GM21447 (cell line): ENCODE measurements around the gene SGTB.
"Not testable (repeated sequence)": the region's sequence is repeated elsewhere in the genome, so short reads cannot be mapped to it uniquely, and the experiment has no call there.

Source experiments
- ATAC-seq: cut with Tn5 transposase; IDR thresholded peaks from one replicate; pipeline ENCODE4 v1.9.1; 2021; ENCODE audit not compliant: unreplicated experiment

Gene SGTB

GRCh38 chr5:65734921-65735320, 13.0 kb upstream of the SGTB start:
- ATAC-seq, result no peak

- ATAC-seq, result not testable (repeated sequence)
These were observed 12.4 kb upstream of the SGTB start for GRCh38 chr5:65734196-65734775.

- not testable (repeated sequence) for ATAC-seq
These were observed 10.1 kb upstream of the SGTB start for GRCh38 chr5:65732046-65732445.

- ATAC-seq, result no peak
These were observed 9.0 kb upstream of the SGTB start for GRCh38 chr5:65730910-65731309.

GRCh38 chr5:65728218-65728617, 6.3 kb upstream of the SGTB start:
- no peak for ATAC-seq

GRCh38 chr5:65727491-65728156, 5.7 kb upstream of the SGTB start:
- ATAC-seq, result no peak

- ATAC-seq, result peak; percentile 8
These were observed 880 bp upstream of the SGTB start for GRCh38 chr5:65722575-65723403.

GRCh38 chr5:65721050-65721719, 724 bp downstream of the SGTB start:
- peak; percentile 17 for ATAC-seq

GRCh38 chr5:65718576-65719310, 3.2 kb downstream of the SGTB start:
- no peak for ATAC-seq

- ATAC-seq, result no peak
These were observed 13.8 kb downstream of the SGTB start for GRCh38 chr5:65708145-65708544.

GRCh38 chr5:65707663-65708062, 14.2 kb downstream of the SGTB start:
- no peak for ATAC-seq

- ATAC-seq, result no peak
These were observed 17.2 kb downstream of the SGTB start for GRCh38 chr5:65704621-65705239.

GRCh38 chr5:65702036-65702435, 19.9 kb downstream of the SGTB start:
- ATAC-seq, result no peak

- ATAC-seq, result no peak
These were observed 22.6 kb downstream of the SGTB start for GRCh38 chr5:65699338-65699737.

- no peak for ATAC-seq
These were observed 25.0 kb downstream of the SGTB start for GRCh38 chr5:65696892-65697291.

GRCh38 chr5:65695896-65696295, 26.0 kb downstream of the SGTB start:
- no peak for ATAC-seq

- no peak for ATAC-seq
These were observed 26.6 kb downstream of the SGTB start for GRCh38 chr5:65695162-65695755.

GRCh38 chr5:65693121-65693520, 28.8 kb downstream of the SGTB start:
- no peak for ATAC-seq

- ATAC-seq, result no peak
These were observed 39.8 kb downstream of the SGTB start for GRCh38 chr5:65682148-65682547.

GRCh38 chr5:65676056-65676455, 45.9 kb downstream of the SGTB start:
- ATAC-seq, result not testable (repeated sequence)
